ENCODE measurements around the gene ZNF804A. TPM values are rescaled to one million over a fixed set of nuclear protein-coding genes. Genes with fewer than 3 reads are reported as not detected.

Gene ZNF804A
- total RNA-seq, 3 donors from 2014 or later: 0.14 to 0.70 TPM; not detected in 1

- Histone ChIP-seq H3K9me3 (no peaks in the 10 kb centered on the region), H3K4me1 (ENCODE audit: low read depth) (no peaks in the 10 kb centered on the region), H3K36me3 (ENCODE audit: low read depth) (no peaks in the 10 kb centered on the region), H3K4me3 (no peak overlapping the region)
- DNase-seq: no peak
- ATAC-seq: no peak
- intact Hi-C loops (cut with DNase I, micrococcal nuclease): no loop called here
- TF ChIP-seq, protein P1, sequence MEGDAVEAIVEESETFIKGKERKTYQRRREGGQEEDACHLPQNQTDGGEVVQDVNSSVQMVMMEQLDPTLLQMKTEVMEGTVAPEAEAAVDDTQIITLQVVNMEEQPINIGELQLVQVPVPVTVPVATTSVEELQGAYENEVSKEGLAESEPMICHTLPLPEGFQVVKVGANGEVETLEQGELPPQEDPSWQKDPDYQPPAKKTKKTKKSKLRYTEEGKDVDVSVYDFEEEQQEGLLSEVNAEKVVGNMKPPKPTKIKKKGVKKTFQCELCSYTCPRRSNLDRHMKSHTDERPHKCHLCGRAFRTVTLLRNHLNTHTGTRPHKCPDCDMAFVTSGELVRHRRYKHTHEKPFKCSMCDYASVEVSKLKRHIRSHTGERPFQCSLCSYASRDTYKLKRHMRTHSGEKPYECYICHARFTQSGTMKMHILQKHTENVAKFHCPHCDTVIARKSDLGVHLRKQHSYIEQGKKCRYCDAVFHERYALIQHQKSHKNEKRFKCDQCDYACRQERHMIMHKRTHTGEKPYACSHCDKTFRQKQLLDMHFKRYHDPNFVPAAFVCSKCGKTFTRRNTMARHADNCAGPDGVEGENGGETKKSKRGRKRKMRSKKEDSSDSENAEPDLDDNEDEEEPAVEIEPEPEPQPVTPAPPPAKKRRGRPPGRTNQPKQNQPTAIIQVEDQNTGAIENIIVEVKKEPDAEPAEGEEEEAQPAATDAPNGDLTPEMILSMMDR (IDR thresholded peaks at IDR 0.05): no peak
These were observed 29.7 kb downstream of the ZNF804A start for GRCh38 chr2:184628051-184628450.

GRCh38 chr2:184633726-184634125 is 35.4 kb downstream of the ZNF804A start:
- H3K36me3 ChIP-seq (ENCODE audit: low read depth): no peaks in the 10 kb centered on the region
- ATAC-seq: no peak
- H3K4me1 ChIP-seq (ENCODE audit: low read depth): no peaks in the 10 kb centered on the region
- TF ChIP-seq, protein P1 (IDR thresholded peaks at IDR 0.05): no peak
- DNase-seq: no peak
- intact Hi-C loops (cut with DNase I, micrococcal nuclease): no loop called here
- H3K9me3 ChIP-seq: no peaks in the 10 kb centered on the region
- H3K4me3 ChIP-seq: no peak overlapping the region

GRCh38 chr2:184637781-184638180 is 39.5 kb downstream of the ZNF804A start:
- no peak for DNase-seq
- intact Hi-C loops (cut with DNase I, micrococcal nuclease): no loop called here

GRCh38 chr2:184644685-184645084 is 46.4 kb downstream of the ZNF804A start:
- intact Hi-C loops (cut with DNase I, micrococcal nuclease): no loop called here
- Histone ChIP-seq H3K4me3 (no peak overlapping the region), H3K36me3 (ENCODE audit: low read depth) (no peaks in the 10 kb centered on the region), H3K4me1 (ENCODE audit: low read depth) (no peaks in the 10 kb centered on the region), H3K9me3 (no peaks in the 10 kb centered on the region)
- ATAC-seq: no peak
- no peak for DNase-seq
- TF ChIP-seq, protein P1 (IDR thresholded peaks at IDR 0.05): no peak

More at GRCh38 chr2:184637781-184638180, 39.5 kb downstream of the ZNF804A start:
- ATAC-seq: no peak
- no peaks in the 10 kb centered on the region for H3K36me3 ChIP-seq (ENCODE audit: low read depth)
- H3K4me1 ChIP-seq (ENCODE audit: low read depth): no peaks in the 10 kb centered on the region
- H3K9me3 ChIP-seq: no peaks in the 10 kb centered on the region
- H3K4me3 ChIP-seq: no peak overlapping the region
- TF ChIP-seq, protein P1 (IDR thresholded peaks at IDR 0.05): no peak

- Histone ChIP-seq H3K4me3 (no peak overlapping the region), H3K36me3 (ENCODE audit: low read depth) (no peaks in the 10 kb centered on the region), H3K4me1 (ENCODE audit: low read depth) (no peaks in the 10 kb centered on the region), H3K9me3 (no peaks in the 10 kb centered on the region)
- intact Hi-C loops (cut with DNase I, micrococcal nuclease): no loop called here
- TF ChIP-seq, protein P1 (IDR thresholded peaks at IDR 0.05): no peak
- DNase-seq (no peak), ATAC-seq (no peak)
These were observed 47.8 kb downstream of the ZNF804A start for GRCh38 chr2:184646177-184646576.

DNA sequence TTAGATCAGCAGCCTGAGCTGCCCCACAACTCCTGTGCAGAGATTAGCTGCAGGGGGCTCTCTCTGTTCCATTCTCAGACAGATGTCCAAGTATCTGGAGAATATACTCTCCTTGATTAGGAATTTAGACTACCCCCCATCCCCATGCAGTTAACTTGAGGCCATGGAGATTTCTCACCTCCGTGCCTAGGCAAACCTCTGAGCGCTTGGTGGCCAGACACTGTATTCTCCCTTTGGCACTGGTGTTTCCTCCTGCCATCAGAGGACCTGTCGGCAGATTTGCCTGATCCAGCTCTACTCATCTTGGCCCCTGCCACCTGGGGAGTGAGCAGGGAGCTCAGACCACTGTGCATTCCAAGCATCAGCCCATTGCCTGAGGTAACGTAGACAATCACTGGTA is 48.3 kb downstream of the ZNF804A start:
- TF ChIP-seq, protein P1 (IDR thresholded peaks at IDR 0.05): no peak
- Histone ChIP-seq H3K4me1 (ENCODE audit: low read depth) (no peaks in the 10 kb centered on the region), H3K4me3 (no peak overlapping the region), H3K36me3 (ENCODE audit: low read depth) (no peaks in the 10 kb centered on the region), H3K9me3 (no peaks in the 10 kb centered on the region)
- ATAC-seq (no peak), DNase-seq (no peak)
- intact Hi-C loops (cut with DNase I, micrococcal nuclease): no loop called here

All from mucosa of descending colon (tissue), 3 donors.